Caco-2 (cell line): Measurements from ENCODE around the gene NRIP1. TPM values are rescaled to one million over a fixed set of nuclear protein-coding genes. Genes with fewer than 3 reads are reported as not detected.

Experiments used
- BruUV-seq: library from RNA; stranded (reverse); fragments of 400-500 nt; replicated peaks from 2 replicates; lab custom pipeline; 2021; lab: Mats Ljungman, UMichigan
- CTCF ChIA-PET: fragments of 300-600 bp; sonication (Branson Sonifier 250); formaldehyde crosslinking; loops from one replicate; lab custom pipeline; 2022; ENCODE audit warnings: antibody characterized with exemption; lab: Charles Lee
- POLR2A ChIA-PET: fragments of 300-600 bp; sonication (Branson Sonifier 250); formaldehyde crosslinking; loops from one replicate; lab custom pipeline; 2022; ENCODE audit warnings: antibody characterized with exemption; lab: Charles Lee
- DNase-seq, 2 experiments: peaks; one replicate each; pipeline versions ENCODE4 v3.0.0 to v3.0.0-alpha.2; 2020 to 2022
- H3K27me3 ChIP-seq: replicated peaks from 2 replicates; pipeline ENCODE4 v1.6.0; 2011; ENCODE audit warnings: low read length; ENCODE audit not compliant: control insufficient read depth, insufficient read depth
- H3K36me3 ChIP-seq: 2 replicates; pipeline ENCODE4 v1.5.1; 2011; ENCODE audit warnings: low read length; ENCODE audit not compliant: control insufficient read depth, insufficient read depth
- H3K4me1 ChIP-seq: fragments of 250-450 bp; sonication (Bioruptor Pico); 2 replicates; pipeline ENCODE4 v1.5.1; 2020; ENCODE audit warnings: mild to moderate bottlenecking
- H3K4me3 ChIP-seq: 2 replicates; pipeline ENCODE4 v1.5.1; 2011; ENCODE audit warnings: low read depth, mild to moderate bottlenecking, control low read depth, low read length
- H3K9me3 ChIP-seq: fragments of 250-450 bp; sonication (Bioruptor Pico); 2 replicates; pipeline ENCODE4 v1.5.1; 2020; ENCODE audit warnings: mild to moderate bottlenecking, moderate library complexity
- H3K27ac Mint-ChIP-seq: one replicate; pipeline ENCODE4 v1.8.0; 2022; ENCODE audit warnings: mixed read lengths; ENCODE audit not compliant: unreplicated experiment
- H3K27me3 Mint-ChIP-seq: one replicate; pipeline ENCODE4 v1.8.0; 2022; ENCODE audit warnings: mixed read lengths; ENCODE audit not compliant: insufficient read depth, unreplicated experiment
- H3K36me3 Mint-ChIP-seq: one replicate; pipeline ENCODE4 v1.8.0; 2022; ENCODE audit warnings: mild to moderate bottlenecking, mixed read lengths; ENCODE audit not compliant: insufficient read depth, unreplicated experiment
- H3K4me1 Mint-ChIP-seq: one replicate; pipeline ENCODE4 v1.8.0; 2022; ENCODE audit warnings: low read depth, mixed read lengths; ENCODE audit not compliant: unreplicated experiment
- H3K4me3 Mint-ChIP-seq: one replicate; pipeline ENCODE4 v1.8.0; 2022; ENCODE audit warnings: mild to moderate bottlenecking, moderate library complexity, mixed read lengths; ENCODE audit not compliant: unreplicated experiment
- H3K9me3 Mint-ChIP-seq: one replicate; pipeline ENCODE4 v1.8.0; 2022; ENCODE audit warnings: mixed read lengths; ENCODE audit not compliant: unreplicated experiment
- intact Hi-C: fragments of 100-400 bp; cut with micrococcal nuclease; formaldehyde crosslinking; loops from one replicate; pipeline ENCODE4 v1.10.0; 2022; ENCODE audit not compliant: unreplicated experiment
- total RNA-seq: library from RNA; stranded (reverse); gene quantifications from 2 replicates; pipeline ENCODE4 v1.2.3, GENCODE V29; 2022
- TF ChIP-seq, protein P1 (sequence below), 2 experiments: fragments of 200-600 bp in 1 of 2; IDR thresholded peaks; 1 replicate in 1 of 2; 2 replicates in 1 of 2; pipeline versions ENCODE4 v1.5.1 to v1.8.0; 2011 to 2022; ENCODE audit warnings: antibody characterized with exemption in 1 of 2, control low read depth in 1 of 2, inconsistent platforms in 1 of 2, low read depth in 1 of 2, low read length in 1 of 2, mild to moderate bottlenecking in 1 of 2, moderate library complexity in 1 of 2; ENCODE audit not compliant: insufficient read depth in 1 of 2, severe bottlenecking in 1 of 2, unreplicated experiment in 1 of 2

NRIP1 gene
- total RNA-seq, 1 experiment from 2014 or later, result 28.6 TPM

DNA sequence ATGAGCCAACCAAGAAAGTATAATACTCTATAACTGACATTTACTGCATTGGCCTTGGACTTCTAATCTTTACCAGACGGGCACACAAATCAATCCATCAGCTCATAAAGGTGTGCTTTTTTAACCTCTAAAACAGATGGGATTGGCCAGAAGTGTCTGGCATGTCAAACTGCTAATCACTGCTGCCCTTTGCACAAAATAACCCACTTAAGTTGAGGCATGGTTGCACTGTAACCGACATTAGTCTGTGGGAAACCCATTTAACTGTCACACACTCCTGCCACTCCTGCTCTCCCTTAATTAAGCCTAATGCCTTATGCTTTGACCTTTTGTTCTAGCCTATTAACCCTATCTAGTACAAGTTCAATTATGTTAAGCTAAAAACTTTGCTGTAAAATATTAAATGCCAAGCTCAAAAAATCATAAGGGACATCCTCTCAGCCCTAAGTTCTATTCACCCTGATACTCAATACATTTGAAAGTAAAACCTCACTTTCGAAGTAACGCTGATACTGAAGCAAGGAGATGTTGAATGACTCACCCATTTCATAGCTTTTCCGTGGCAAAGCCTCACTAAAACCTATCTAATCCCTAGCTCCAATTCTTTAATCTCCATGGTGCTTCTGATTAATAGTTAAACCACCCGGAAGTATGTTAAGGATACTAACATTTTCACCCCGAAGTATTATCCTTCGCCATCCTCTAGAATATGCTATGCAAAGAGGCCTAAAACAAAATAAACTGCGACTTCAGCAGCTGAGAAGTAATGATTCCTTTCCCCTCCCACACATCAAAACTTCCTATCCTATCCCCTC, 12.9 kb downstream of the NRIP1 start:
- Mint-ChIP-seq H3K27ac (no peak overlapping the region), H3K4me1 (peaks cover 21% of the 10 kb centered on the region), H3K36me3 (no peaks in the 10 kb centered on the region), H3K4me3 (no peak overlapping the region), H3K9me3 (no peaks in the 10 kb centered on the region), H3K27me3 (no peaks in the 10 kb centered on the region)
- Histone ChIP-seq H3K4me3 (no peak overlapping the region), H3K27me3 (no peaks in the 10 kb centered on the region), H3K9me3 (no peaks in the 10 kb centered on the region), H3K4me1 (no peaks in the 10 kb centered on the region), H3K36me3 (no peaks in the 10 kb centered on the region)
- ChIA-PET POLR2A (no interaction called here), CTCF (no interaction called here)
- TF ChIP-seq, protein P1, sequence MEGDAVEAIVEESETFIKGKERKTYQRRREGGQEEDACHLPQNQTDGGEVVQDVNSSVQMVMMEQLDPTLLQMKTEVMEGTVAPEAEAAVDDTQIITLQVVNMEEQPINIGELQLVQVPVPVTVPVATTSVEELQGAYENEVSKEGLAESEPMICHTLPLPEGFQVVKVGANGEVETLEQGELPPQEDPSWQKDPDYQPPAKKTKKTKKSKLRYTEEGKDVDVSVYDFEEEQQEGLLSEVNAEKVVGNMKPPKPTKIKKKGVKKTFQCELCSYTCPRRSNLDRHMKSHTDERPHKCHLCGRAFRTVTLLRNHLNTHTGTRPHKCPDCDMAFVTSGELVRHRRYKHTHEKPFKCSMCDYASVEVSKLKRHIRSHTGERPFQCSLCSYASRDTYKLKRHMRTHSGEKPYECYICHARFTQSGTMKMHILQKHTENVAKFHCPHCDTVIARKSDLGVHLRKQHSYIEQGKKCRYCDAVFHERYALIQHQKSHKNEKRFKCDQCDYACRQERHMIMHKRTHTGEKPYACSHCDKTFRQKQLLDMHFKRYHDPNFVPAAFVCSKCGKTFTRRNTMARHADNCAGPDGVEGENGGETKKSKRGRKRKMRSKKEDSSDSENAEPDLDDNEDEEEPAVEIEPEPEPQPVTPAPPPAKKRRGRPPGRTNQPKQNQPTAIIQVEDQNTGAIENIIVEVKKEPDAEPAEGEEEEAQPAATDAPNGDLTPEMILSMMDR (IDR thresholded peaks at IDR 0.05; ENCODE audit: insufficient read depth in 1 of 2, low read depth in 1 of 2, low read length in 1 of 2, severe bottlenecking in 1 of 2, unreplicated experiment in 1 of 2), result no peak
- intact Hi-C loops, result no loop called here
- DNase-seq, result no peak
- BruUV-seq, result no TSS peak

DNA sequence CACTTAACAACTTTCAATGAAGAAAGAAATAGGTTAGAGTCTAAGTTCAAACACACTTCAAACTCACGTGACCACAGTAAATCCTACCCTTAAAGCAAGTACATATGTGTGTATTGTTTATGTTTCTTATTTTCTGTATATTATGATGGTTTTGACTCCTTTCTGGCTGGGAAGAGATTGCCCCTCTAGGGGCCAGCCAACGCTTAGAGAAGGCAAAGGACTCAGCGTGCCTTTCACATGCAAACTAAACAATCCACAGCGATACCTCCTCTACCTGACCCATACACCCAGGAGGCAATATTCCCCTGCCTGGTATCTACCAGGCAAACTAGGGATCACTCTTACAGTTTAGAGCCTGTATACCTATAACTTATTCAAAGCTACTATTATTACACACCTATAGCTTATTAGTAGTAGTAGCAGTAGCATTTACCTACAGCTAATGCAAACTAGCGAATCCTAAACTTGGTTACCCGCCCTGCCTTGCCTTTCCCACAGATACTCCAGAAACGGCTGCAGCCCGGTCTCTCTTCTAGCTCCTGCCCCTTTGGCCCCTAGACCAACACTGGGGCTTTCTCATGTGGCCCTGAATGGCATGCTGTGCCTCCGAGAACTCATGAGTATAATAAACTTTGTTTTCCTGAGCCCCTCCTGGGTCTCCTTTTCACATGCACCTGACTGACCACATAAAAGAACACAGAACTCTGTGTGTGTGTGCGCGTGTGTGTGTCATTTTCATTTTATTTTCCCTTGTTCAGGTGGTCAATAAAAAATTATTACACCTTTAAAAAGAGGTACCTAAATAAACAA, 14.0 kb downstream of the NRIP1 start:
- CTCF ChIA-PET, result no interaction called here
- no peaks in the 10 kb centered on the region for H3K9me3 ChIP-seq
- intact Hi-C loops, result no loop called here
- H3K36me3 ChIP-seq, result no peaks in the 10 kb centered on the region
- no peaks in the 10 kb centered on the region for H3K4me1 ChIP-seq
- Mint-ChIP-seq H3K36me3 (no peaks in the 10 kb centered on the region), H3K27me3 (no peaks in the 10 kb centered on the region), H3K4me1 (peaks cover 19% of the 10 kb centered on the region), H3K4me3 (no peak overlapping the region), H3K9me3 (no peaks in the 10 kb centered on the region), H3K27ac (no peak overlapping the region)
- no peak for DNase-seq
- TF ChIP-seq, protein P1 (IDR thresholded peaks at IDR 0.05; ENCODE audit: insufficient read depth in 1 of 2, low read depth in 1 of 2, low read length in 1 of 2, severe bottlenecking in 1 of 2, unreplicated experiment in 1 of 2), result no peak
- no peaks in the 10 kb centered on the region for H3K27me3 ChIP-seq
- H3K4me3 ChIP-seq, result no peak overlapping the region
- POLR2A ChIA-PET, result no interaction called here
- no TSS peak for BruUV-seq

DNA sequence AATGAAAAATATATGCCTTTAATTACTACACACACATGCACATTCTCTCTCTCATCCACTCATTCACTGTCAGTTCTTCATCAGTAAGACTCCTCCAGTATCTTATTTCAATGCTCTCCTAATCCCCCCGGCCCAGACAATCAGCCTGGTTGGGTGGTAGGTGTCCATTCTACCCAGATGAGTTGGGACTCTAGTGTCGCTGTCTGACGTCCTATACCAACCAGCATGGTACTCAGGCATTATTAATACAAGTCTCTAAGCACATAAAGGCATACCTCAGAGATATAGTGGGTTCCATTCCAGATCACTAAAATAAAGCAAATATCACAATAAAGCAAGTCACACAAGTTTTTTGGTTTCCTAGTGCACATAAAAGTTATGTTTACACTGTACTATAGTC, 19.8 kb downstream of the NRIP1 start:
- intact Hi-C loops, result no loop called here
- Mint-ChIP-seq H3K36me3 (no peaks in the 10 kb centered on the region), H3K27ac (no peak overlapping the region), H3K27me3 (no peaks in the 10 kb centered on the region), H3K4me1 (no peaks in the 10 kb centered on the region), H3K4me3 (no peak overlapping the region), H3K9me3 (no peaks in the 10 kb centered on the region)
- TF ChIP-seq, protein P1 (IDR thresholded peaks at IDR 0.05; ENCODE audit: insufficient read depth in 1 of 2, low read depth in 1 of 2, low read length in 1 of 2, severe bottlenecking in 1 of 2, unreplicated experiment in 1 of 2), result no peak
- no peaks in the 10 kb centered on the region for H3K36me3 ChIP-seq
- H3K4me3 ChIP-seq, result no peak overlapping the region
- ChIA-PET CTCF (no interaction called here), POLR2A (no interaction called here)
- no TSS peak for BruUV-seq
- DNase-seq, result no peak
- no peaks in the 10 kb centered on the region for H3K9me3 ChIP-seq
- H3K4me1 ChIP-seq, result no peaks in the 10 kb centered on the region
- H3K27me3 ChIP-seq, result no peaks in the 10 kb centered on the region
